Neural progenitor cell (in vitro differentiated cells): Measurements from ENCODE around the gene CCSER1. TPM values are rescaled to one million over a fixed set of nuclear protein-coding genes. Genes with fewer than 3 reads are reported as not detected.

ENCODE experiments used
- DNase-seq: peaks from one replicate; pipeline ENCODE4 v3.0.0-alpha.2; 2016; ENCODE audit warnings: low spot score
- H2AFZ ChIP-seq: fragments of 200-600 bp; sonication (generic); replicated peaks from 2 replicates; pipeline ENCODE4 v1.6.1; 2016; ENCODE audit warnings: antibody characterized with exemption
- H3F3A ChIP-seq: fragments of 200-600 bp; sonication (generic); 2 replicates; pipeline ENCODE4 v1.6.1; 2016; ENCODE audit warnings: antibody characterized with exemption, low read depth
- H3K27ac ChIP-seq: fragments of 200-600 bp; sonication (generic); 2 replicates; pipeline ENCODE4 v1.5.1; 2016; ENCODE audit warnings: mild to moderate bottlenecking
- H3K27me3 ChIP-seq: fragments of 200-600 bp; sonication (generic); 2 replicates; pipeline ENCODE4 v1.6.1; 2016; ENCODE audit warnings: mild to moderate bottlenecking, moderate library complexity
- H3K36me3 ChIP-seq: fragments of 200-600 bp; sonication (generic); 2 replicates; pipeline ENCODE4 v1.5.1; 2016
- H3K4me1 ChIP-seq: fragments of 200-600 bp; sonication (generic); 2 replicates; pipeline ENCODE4 v1.6.1; 2016; ENCODE audit warnings: mixed run types
- H3K4me2 ChIP-seq: fragments of 200-600 bp; sonication (generic); 2 replicates; pipeline ENCODE4 v1.6.1; 2016
- H3K4me3 ChIP-seq: fragments of 200-600 bp; sonication (generic); 2 replicates; pipeline ENCODE4 v1.5.1; 2016
- H3K79me2 ChIP-seq: fragments of 200-600 bp; sonication (generic); 2 replicates; pipeline ENCODE4 v1.6.1; 2016; ENCODE audit warnings: low read depth
- H3K9ac ChIP-seq: fragments of 200-600 bp; sonication (generic); 2 replicates; pipeline ENCODE4 v1.6.1; 2016
- H3K9me3 ChIP-seq: fragments of 200-600 bp; sonication (generic); 2 replicates; pipeline ENCODE4 v1.5.1; 2016; ENCODE audit warnings: low read depth
- H4K20me1 ChIP-seq: fragments of 200-600 bp; sonication (generic); 2 replicates; pipeline ENCODE4 v1.6.1; 2016; ENCODE audit warnings: low read depth
- H3K27ac Mint-ChIP-seq: 3 replicates; pipeline ENCODE4 v1.8.0; 2021; ENCODE audit warnings: mixed read lengths
- H3K27me3 Mint-ChIP-seq: 2 replicates; pipeline ENCODE4 v1.8.0; 2022; ENCODE audit warnings: low read depth, mild to moderate bottlenecking, inconsistent platforms, moderate library complexity, mixed read lengths; ENCODE audit not compliant: insufficient read depth
- H3K36me3 Mint-ChIP-seq: 3 replicates; pipeline ENCODE4 v1.8.0; 2021; ENCODE audit warnings: mixed read lengths
- H3K4me1 Mint-ChIP-seq: 3 replicates; pipeline ENCODE4 v1.8.0; 2021; ENCODE audit warnings: mixed read lengths
- H3K4me3 Mint-ChIP-seq: 3 replicates; pipeline ENCODE4 v1.8.0; 2021; ENCODE audit warnings: mild to moderate bottlenecking, moderate library complexity, mixed read lengths
- H3K9me3 Mint-ChIP-seq: 3 replicates; pipeline ENCODE4 v1.8.0; 2020; ENCODE audit warnings: mixed read lengths
- EZH2 ChIP-seq: fragments of 200-600 bp; sonication (generic); IDR thresholded peaks from 2 replicates; pipeline ENCODE4 v1.6.1; 2017; ENCODE audit warnings: antibody characterized with exemption, mild to moderate bottlenecking, moderate library complexity
- EZH2phosphoT487 ChIP-seq: fragments of 200-600 bp; sonication (generic); IDR thresholded peaks from 2 replicates; pipeline ENCODE4 v1.6.1; 2017; ENCODE audit warnings: antibody characterized with exemption
- small RNA-seq: library from RNA; depleted of rRNA; stranded (forward); fragments of <200 nt; gene quantifications from one replicate; pipeline ENCODE3, GENCODE V24; 2015
- total RNA-seq: library from RNA; depleted of rRNA; stranded (reverse); fragments of >200 nt; gene quantifications from 2 replicates; pipeline ENCODE4 v1.2.3, GENCODE V29; 2015; ENCODE audit warnings: low replicate concordance
- TF ChIP-seq, protein P1 (sequence below): fragments of 200-600 bp; sonication (generic); IDR thresholded peaks from 2 replicates; pipeline ENCODE4 v1.5.1; 2017; ENCODE audit warnings: antibody characterized with exemption, mild to moderate bottlenecking

Gene CCSER1
- total RNA-seq, 1 donor from 2014 or later, result 0.77 TPM

DNA sequence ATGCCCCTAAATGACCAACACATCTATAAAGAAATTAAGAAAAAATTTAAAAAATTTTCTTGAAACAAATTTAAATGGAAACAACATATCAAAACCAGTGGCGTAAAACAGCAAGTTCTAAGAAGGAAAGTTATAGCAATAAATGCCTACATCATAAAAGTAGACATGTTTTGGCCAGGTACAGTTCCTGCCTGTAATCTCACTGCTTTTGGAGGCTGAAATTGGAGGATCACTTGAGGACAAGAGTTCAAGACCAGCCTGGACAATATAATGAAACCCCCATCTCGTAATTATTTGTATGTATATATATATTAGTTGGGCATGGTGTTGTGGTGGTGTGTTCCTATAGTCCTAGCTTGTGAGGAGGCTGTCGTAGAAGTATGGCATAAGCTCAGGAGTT, 1504.1 kb downstream of the CCSER1 start:
- Mint-ChIP-seq H3K4me1 (no peaks in the 10 kb centered on the region), H3K27me3 (no peaks in the 10 kb centered on the region), H3K4me3 (no peak overlapping the region), H3K9me3 (no peaks in the 10 kb centered on the region), H3K27ac (no peak overlapping the region), H3K36me3 (no peaks in the 10 kb centered on the region)
- H3K9me3 ChIP-seq, result no peaks in the 10 kb centered on the region
- H3K4me2 ChIP-seq, result no peak overlapping the region
- H3K79me2 ChIP-seq, result no peaks in the 10 kb centered on the region
- no peaks in the 10 kb centered on the region for H3K27me3 ChIP-seq
- no peaks in the 10 kb centered on the region for H3K4me1 ChIP-seq
- H3K36me3 ChIP-seq, result no peaks in the 10 kb centered on the region
- no peak overlapping the region for H2AFZ ChIP-seq
- TF ChIP-seq EZH2phosphoT487 (no peak), EZH2 (no peak)
- TF ChIP-seq, protein P1, sequence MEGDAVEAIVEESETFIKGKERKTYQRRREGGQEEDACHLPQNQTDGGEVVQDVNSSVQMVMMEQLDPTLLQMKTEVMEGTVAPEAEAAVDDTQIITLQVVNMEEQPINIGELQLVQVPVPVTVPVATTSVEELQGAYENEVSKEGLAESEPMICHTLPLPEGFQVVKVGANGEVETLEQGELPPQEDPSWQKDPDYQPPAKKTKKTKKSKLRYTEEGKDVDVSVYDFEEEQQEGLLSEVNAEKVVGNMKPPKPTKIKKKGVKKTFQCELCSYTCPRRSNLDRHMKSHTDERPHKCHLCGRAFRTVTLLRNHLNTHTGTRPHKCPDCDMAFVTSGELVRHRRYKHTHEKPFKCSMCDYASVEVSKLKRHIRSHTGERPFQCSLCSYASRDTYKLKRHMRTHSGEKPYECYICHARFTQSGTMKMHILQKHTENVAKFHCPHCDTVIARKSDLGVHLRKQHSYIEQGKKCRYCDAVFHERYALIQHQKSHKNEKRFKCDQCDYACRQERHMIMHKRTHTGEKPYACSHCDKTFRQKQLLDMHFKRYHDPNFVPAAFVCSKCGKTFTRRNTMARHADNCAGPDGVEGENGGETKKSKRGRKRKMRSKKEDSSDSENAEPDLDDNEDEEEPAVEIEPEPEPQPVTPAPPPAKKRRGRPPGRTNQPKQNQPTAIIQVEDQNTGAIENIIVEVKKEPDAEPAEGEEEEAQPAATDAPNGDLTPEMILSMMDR, result no peak
- H3K27ac ChIP-seq, result no peak overlapping the region
- H3K4me3 ChIP-seq, result no peak overlapping the region
- H4K20me1 ChIP-seq, result no peaks in the 10 kb centered on the region
- DNase-seq, result no peak
- H3K9ac ChIP-seq, result no peak overlapping the region
- no peaks in the 10 kb centered on the region for H3F3A ChIP-seq

- Histone ChIP-seq H3K4me2 (no peak overlapping the region), H3K27me3 (no peaks in the 10 kb centered on the region), H3K9me3 (no peaks in the 10 kb centered on the region), H2AFZ (peak overlapping the region; percentile 61), H3K4me1 (no peaks in the 10 kb centered on the region), H3K4me3 (no peak overlapping the region), H3K36me3 (no peaks in the 10 kb centered on the region), H4K20me1 (no peaks in the 10 kb centered on the region), H3K79me2 (no peaks in the 10 kb centered on the region), H3K9ac (no peak overlapping the region), H3F3A (no peaks in the 10 kb centered on the region), H3K27ac (no peak overlapping the region)
- TF ChIP-seq, protein P1, result no peak
- TF ChIP-seq EZH2phosphoT487 (no peak), EZH2 (no peak)
- no peak overlapping the region for H3K4me3 Mint-ChIP-seq
- H3K27me3 Mint-ChIP-seq, result no peaks in the 10 kb centered on the region
- no peak overlapping the region for H3K27ac Mint-ChIP-seq
- no peak for DNase-seq
- no peaks in the 10 kb centered on the region for H3K36me3 Mint-ChIP-seq
- no peaks in the 10 kb centered on the region for H3K4me1 Mint-ChIP-seq
- no peaks in the 10 kb centered on the region for H3K9me3 Mint-ChIP-seq
Observed at GRCh38 chr4:91636083-91636482, 1508.9 kb downstream of the CCSER1 start.

Small RNAs within 50 kb of the gene (small RNA-seq; reads per million reads assigned to genes)
- gene AC093729.1 (not detected), gene TMSB4XP8 (0.70 reads per million, percentile 69 among the genes with 10 or more reads in this experiment)

Other genes starting within 250 kb of the CCSER1 start
- gene MMRN1, start 232.5 kb upstream of the CCSER1 start, total RNA-seq, result 0.37 TPM in 2 replicates